Ecto neural progenitor cell (in vitro differentiated cells): Measurements from ENCODE around the gene APAF1.

ENCODE experiments used
- DNase-seq: peaks from one replicate; pipeline ENCODE4 v3.0.0-alpha.2; 2018; ENCODE audit warnings: low spot score

The APAF1 gene

GRCh38 chr12:98763656-98764055 lies 118.6 kb downstream of the APAF1 start:
- no peak for DNase-seq

GRCh38 chr12:98767248-98767647 lies 122.2 kb downstream of the APAF1 start:
- DNase-seq = no peak

- no peak for DNase-seq
Observed at GRCh38 chr12:98769068-98769467, 124.0 kb downstream of the APAF1 start.

GRCh38 chr12:98770230-98770629 lies 125.1 kb downstream of the APAF1 start:
- DNase-seq = no peak

GRCh38 chr12:98771811-98772752 lies 127.0 kb downstream of the APAF1 start:
- no peak for DNase-seq

- DNase-seq = no peak
Observed at GRCh38 chr12:98772818-98773217, 127.7 kb downstream of the APAF1 start.

- no peak for DNase-seq
Observed at GRCh38 chr12:98780261-98780660, 135.2 kb downstream of the APAF1 start.

GRCh38 chr12:98783420-98783819 lies 138.3 kb downstream of the APAF1 start:
- DNase-seq = no peak
